Amniotic epithelial cell (primary cell): ENCODE results near the gene ACOT13.
"Not testable (repeated sequence)": the region's sequence is repeated elsewhere in the genome, so short reads cannot be mapped to it uniquely, and the experiment has no call there.

Source experiments
- DNase-seq: peaks from one replicate; pipeline ENCODE4 v3.0.0-alpha.2; 2010; ENCODE audit warnings: low read depth

ACOT13 gene

DNA sequence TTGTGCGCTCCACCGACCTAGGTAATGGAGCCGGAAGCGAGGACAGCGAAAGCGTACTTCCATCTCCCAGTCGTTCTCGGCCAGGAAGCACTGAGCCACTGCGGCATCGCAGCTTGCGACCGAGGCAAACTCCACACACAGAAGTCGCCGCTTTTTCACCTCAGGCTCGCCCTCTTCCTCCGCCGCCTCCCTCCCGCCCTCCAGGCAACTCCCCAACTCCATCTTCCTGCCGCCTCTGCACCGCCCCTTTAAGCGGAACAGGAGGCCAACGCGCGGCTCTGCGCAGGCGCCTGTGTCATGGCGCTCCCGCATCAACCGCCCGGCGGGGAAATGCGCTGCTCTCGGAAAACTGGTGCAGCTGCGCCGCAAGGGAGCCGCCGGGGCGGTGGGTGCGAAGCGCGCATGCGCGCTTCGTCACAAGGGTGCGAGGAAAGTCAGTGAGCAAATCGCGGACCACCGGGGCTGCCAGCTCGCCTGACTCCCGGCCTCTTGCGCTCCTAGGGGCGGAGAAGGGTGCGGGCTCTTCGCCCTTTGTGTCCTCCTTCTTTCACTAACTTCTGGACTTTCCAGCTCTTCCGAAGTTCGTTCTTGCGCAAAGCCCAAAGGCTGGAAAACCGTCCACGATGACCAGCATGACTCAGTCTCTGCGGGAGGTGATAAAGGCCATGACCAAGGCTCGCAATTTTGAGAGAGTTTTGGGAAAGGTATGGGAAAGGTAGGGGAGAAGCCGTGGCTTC lies at the start of gene ACOT13, which contains the start of gene TDP2:
TSS of gene ACOT13 (plus strand) at position 437 of the 737 bp plus-strand sequence. CDS start at position 624, 187 bp downstream.
TSS of gene TDP2 (minus strand) at position 259 of the 737 bp plus-strand sequence. CDS start at position 222, 37 bp downstream.
- peak; percentile 94 for DNase-seq

GRCh38 chr6:24619661-24620060 lies 47.2 kb upstream of the ACOT13 start:
- DNase-seq: no peak

- DNase-seq: no peak
These were observed 46.2 kb upstream of the ACOT13 start for GRCh38 chr6:24620637-24621036.

DNA sequence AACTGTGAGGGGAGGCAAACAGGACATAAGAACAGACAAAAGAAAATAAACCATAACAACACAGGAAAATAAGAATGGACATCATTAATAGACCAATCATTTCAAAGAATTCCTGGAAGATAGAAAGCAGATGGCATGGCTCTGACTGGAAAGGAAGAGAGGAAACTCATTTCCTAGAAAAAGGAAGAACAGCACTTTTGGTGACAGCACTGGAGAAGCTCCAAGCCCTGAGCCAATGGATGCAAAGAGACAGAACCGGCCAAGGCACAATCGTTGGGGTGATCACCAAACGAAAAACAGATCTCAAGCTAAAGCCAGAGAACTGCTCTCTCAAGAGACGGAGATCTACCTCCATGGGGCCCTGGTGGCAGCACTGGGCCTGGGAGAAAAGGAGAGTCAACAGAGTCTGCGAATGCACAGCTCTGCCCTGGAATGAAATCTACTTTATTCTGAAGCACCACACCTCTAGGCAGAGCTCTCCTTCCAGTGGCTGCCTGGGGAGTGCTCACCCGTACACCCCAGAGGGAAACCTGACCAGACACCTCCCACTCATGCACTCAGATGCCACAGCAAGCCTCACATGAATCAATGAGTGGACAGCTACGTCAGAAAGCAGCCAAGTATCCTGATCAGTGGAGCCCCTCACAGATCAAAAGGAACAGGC lies 45.1 kb upstream of the ACOT13 start:
- DNase-seq: no peak

GRCh38 chr6:24630856-24631505 lies 35.9 kb upstream of the ACOT13 start:
- DNase-seq: no peak

GRCh38 chr6:24631671-24632070 lies 35.2 kb upstream of the ACOT13 start:
- DNase-seq: no peak

- DNase-seq: no peak
These were observed 34.3 kb upstream of the ACOT13 start for GRCh38 chr6:24632573-24632972.

- no peak for DNase-seq
These were observed 30.2 kb upstream of the ACOT13 start for GRCh38 chr6:24636681-24637080.

GRCh38 chr6:24640166-24640565 lies 26.7 kb upstream of the ACOT13 start:
- DNase-seq: no peak

DNA sequence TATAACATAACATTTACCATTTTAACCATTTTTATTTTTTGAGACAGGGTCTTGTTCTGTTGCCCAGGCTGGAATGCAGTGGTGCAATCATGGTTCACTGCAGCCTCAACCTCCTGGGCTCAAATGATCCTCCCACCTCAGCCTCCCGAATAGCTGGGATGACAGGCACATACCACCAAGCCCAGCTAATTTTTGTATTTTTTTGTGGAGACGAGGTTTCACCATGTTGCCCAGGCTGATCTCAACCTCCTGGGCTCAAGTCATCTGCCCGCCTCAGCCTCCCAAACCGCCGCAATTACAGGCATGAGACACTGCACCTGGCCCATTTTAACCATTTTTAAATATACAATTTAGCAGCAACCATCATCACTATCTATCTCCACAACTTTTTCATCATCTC lies 26.2 kb upstream of the ACOT13 start:
- DNase-seq: not testable (repeated sequence)

DNA sequence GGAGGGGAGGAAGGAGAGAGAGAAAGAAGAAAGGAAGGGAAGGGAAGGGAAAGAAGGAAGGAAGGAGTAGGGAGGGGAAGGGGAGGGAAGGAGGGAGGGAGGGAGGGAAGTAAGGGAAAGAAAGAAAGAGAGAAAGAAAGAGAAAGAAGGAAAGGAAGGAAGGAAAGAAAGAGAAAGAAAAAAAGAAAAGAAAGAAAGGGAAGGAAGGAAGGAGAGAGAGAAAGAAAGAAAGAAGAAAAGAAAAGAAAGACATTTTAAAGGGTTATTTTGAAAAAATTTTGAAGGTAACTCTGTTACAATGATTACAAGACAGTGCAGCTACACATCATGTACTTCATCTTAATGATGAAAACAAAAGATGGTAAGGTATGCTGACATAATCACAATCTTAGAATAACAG lies 24.8 kb upstream of the ACOT13 start:
- no peak for DNase-seq

DNA sequence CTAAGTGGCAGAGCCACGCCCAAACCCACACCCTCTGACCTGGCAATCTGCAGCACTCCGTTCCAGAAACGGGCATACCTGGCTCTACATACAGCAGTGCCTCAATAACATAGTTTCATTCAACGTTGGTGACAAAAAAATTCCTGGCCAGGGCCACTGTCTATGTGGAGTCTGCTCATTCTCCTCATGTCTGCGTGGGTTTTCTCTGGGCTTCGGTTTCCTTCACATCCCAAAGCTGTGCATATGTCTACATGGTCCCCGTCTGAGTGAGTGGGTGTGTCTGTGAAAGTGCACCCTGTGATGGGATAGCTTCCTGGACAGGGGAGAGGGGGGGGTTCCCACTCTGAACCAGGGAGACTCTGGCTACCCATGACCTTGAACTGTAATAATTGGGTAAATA lies 23.0 kb upstream of the ACOT13 start:
- no peak for DNase-seq

DNA sequence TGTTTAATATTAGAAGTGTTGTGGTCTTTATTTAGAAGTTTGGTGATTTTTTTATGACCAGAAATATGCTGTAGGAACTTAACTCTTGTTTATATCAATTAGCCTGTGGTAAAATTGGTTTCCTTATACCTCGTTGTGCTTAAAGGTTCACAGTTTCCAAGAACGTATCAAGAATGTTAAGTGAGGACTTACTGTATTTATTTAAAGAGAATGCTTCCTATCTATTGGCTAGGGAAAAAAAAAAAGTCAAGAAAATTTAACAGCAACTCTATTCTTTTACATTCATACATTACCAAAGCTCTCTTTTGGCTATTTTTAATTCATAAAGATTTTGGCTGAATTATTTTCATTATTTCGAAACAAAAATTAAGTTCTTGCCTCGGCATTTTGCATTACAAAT lies 22.5 kb upstream of the ACOT13 start:
- DNase-seq: no peak

DNA sequence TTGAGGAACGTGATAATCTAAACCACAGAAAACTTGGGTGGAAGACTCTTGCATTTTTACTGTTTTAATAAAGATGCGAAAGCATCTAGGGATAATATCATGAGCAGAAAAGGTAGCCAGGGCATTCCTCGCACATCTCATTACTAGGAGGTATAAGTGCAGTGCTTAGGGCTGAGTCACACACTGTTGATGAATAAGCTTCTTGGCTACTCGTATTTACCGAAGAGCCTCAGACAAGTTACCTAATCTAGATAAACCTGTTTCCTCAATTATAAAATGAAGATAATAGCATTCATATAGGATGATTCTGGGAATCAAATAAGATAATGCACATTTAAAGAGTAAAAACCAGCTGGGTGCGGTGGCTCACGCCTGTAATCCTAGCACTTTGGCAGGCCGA lies 20.1 kb upstream of the ACOT13 start:
- DNase-seq: peak; percentile 52

GRCh38 chr6:24648276-24648675 lies 18.6 kb upstream of the ACOT13 start:
- DNase-seq: no peak

GRCh38 chr6:24649691-24650090 lies 17.2 kb upstream of the ACOT13 start:
- DNase-seq: no peak

GRCh38 chr6:24650365-24650764 lies 16.5 kb upstream of the ACOT13 start:
- DNase-seq: no peak

DNA sequence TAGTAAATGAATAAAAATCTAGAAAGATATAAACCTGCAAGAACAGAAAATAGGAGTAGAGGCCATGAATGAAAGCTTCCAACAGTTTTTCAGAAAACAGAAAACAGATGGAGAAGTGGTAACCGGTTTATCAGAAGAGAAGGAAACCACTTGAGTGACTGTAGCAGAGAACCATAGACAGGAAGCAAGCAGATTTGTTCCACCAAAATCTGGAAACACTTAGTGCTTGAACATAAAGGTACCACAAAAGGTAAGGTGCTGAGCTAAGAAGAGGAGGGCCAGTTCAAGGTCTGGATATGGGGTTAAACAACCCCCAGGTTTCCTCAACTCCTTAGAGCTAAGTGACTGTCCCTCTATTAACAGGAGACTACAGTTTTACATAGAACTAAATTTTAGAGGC lies 11.7 kb upstream of the ACOT13 start:
- DNase-seq: no peak

DNA sequence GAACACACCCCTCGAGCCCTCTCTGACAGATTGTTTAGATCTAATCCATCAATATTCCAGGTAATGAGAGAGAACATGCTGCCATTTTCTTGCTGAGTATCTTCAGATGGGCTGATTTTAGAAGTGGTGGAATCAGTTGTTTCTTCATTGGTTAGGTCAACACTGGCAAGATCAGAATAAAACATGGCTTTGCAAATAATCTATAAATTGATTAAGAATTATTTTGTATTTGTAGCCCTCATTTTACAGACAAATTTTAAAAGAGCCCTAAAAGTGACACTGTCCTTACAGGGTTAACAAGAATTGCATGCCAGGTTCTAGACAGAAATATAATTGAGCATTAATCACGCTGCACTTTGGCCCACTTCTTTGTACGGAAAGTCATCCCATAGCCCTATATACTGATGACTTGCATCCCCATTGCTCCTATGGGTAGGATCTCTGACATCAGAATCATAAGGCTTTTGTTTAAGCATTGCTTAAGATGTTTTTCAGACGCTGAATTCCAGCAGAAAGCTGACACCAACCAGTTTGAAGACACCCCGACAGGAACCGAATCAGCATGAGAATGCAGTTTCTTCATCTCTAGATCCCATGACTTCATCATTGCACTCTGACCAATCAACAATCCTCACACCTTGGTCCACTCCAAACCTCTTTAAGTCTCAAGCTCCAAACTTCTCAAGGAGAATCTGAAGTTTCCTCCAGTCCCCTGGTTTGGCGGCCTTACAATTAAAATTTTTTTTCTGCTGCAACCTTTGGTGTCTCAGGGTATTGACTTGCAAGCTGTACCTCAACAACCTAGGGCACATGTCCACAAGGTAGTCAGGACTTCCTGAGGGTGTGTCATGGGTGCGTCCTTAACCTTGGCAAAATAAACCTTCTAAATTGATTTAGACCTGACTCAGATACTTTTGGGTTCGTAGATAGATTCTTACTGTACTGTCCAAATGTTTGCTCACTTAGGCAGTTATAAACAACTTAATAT lies 8.0 kb upstream of the ACOT13 start:
- DNase-seq: peak; percentile 81

DNA sequence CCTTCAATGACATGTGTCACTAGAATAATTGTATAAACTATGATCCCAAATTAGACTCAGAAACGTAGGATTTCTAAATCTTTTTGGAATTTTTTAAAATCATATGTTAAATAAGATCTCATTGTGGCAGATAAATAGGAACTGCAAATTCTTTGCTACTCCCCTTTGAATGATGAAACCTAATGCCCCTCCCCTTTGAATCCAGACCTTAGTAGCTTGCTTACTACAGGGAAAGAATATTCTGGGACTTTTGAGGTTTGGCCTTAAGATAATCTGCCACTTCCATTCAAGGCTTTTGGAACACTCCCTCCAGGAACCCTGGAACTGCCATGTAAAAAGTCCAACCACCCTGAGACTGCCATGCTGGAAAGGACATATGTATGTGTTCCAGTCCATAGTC lies 7.3 kb upstream of the ACOT13 start:
- peak; percentile 24 for DNase-seq

GRCh38 chr6:24660105-24660504 lies 6.8 kb upstream of the ACOT13 start:
- DNase-seq: no peak

- not testable (repeated sequence) for DNase-seq
These were observed 5.1 kb upstream of the ACOT13 start for GRCh38 chr6:24661759-24662158.
